ENCODE measurements around the gene NEO1. TPM values are rescaled to one million over a fixed set of nuclear protein-coding genes. Genes with fewer than 3 reads are reported as not detected.

The NEO1 gene
- total and polyA plus RNA-seq, 9 of the 15 experiments (the other 6 are each of a cell fraction or from before 2014, with no cell fraction given) = 0.08 to 1.7 (median 0.48) TPM

DNA sequence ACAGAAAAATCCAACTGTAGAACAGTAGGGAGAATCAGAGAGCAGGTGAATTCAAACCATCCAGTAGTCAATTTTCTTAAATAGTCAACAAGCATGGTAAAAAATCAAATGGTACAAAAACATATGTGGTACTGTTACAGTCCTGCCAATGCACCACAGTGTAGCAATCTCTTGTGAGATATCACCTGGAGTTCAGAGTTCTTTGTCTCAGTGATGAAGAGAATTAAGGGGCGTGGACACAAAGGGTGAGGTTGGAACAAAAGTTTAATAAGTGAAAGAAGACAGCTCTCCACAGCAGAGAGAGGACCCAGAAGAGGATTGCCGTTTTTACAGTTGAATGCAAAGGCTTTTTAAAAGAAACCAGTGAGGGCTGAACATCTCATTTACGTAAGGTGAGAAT is 113.2 kb downstream of the NEO1 start (continued):
- TF ChIP-seq, protein P1, sequence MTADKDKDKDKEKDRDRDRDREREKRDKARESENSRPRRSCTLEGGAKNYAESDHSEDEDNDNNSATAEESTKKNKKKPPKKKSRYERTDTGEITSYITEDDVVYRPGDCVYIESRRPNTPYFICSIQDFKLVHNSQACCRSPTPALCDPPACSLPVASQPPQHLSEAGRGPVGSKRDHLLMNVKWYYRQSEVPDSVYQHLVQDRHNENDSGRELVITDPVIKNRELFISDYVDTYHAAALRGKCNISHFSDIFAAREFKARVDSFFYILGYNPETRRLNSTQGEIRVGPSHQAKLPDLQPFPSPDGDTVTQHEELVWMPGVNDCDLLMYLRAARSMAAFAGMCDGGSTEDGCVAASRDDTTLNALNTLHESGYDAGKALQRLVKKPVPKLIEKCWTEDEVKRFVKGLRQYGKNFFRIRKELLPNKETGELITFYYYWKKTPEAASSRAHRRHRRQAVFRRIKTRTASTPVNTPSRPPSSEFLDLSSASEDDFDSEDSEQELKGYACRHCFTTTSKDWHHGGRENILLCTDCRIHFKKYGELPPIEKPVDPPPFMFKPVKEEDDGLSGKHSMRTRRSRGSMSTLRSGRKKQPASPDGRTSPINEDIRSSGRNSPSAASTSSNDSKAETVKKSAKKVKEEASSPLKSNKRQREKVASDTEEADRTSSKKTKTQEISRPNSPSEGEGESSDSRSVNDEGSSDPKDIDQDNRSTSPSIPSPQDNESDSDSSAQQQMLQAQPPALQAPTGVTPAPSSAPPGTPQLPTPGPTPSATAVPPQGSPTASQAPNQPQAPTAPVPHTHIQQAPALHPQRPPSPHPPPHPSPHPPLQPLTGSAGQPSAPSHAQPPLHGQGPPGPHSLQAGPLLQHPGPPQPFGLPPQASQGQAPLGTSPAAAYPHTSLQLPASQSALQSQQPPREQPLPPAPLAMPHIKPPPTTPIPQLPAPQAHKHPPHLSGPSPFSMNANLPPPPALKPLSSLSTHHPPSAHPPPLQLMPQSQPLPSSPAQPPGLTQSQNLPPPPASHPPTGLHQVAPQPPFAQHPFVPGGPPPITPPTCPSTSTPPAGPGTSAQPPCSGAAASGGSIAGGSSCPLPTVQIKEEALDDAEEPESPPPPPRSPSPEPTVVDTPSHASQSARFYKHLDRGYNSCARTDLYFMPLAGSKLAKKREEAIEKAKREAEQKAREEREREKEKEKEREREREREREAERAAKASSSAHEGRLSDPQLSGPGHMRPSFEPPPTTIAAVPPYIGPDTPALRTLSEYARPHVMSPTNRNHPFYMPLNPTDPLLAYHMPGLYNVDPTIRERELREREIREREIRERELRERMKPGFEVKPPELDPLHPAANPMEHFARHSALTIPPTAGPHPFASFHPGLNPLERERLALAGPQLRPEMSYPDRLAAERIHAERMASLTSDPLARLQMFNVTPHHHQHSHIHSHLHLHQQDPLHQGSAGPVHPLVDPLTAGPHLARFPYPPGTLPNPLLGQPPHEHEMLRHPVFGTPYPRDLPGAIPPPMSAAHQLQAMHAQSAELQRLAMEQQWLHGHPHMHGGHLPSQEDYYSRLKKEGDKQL (CRISPR knock-in tag; IDR thresholded peaks at IDR 0.05; ENCODE audit: borderline replicate concordance) = no peak
- TF ChIP-seq, protein P2, sequence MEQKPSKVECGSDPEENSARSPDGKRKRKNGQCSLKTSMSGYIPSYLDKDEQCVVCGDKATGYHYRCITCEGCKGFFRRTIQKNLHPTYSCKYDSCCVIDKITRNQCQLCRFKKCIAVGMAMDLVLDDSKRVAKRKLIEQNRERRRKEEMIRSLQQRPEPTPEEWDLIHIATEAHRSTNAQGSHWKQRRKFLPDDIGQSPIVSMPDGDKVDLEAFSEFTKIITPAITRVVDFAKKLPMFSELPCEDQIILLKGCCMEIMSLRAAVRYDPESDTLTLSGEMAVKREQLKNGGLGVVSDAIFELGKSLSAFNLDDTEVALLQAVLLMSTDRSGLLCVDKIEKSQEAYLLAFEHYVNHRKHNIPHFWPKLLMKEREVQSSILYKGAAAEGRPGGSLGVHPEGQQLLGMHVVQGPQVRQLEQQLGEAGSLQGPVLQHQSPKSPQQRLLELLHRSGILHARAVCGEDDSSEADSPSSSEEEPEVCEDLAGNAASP (IDR thresholded peaks at IDR 0.05) = no peak

GRCh38 chr15:73165844-73166243 is 113.6 kb downstream of the NEO1 start:
- ChIA-PET CTCF (ENCODE audit: low intra/inter-chr PET ratio) (no interaction called here), POLR2A (no interaction called here)
- no peaks in the 10 kb centered on the region for H4K20me1 ChIP-seq (replicated peaks; ENCODE audit: control insufficient read depth, insufficient read depth, low read length)
- no peak overlapping the region for H3K4me3 ChIP-seq
- ATAC-seq = no peak
- no peaks in the 10 kb centered on the region for H3K36me3 ChIP-seq (ENCODE audit: control insufficient read depth, insufficient read depth, low read length)
- no peak overlapping the region for H2AFZ ChIP-seq (ENCODE audit: low read depth, low read length)
- no peak overlapping the region for H3K4me2 ChIP-seq (ENCODE audit: insufficient read depth, low read length)
- no peaks in the 10 kb centered on the region for H3K4me1 ChIP-seq (replicated peaks in 1 of 2; ENCODE audit: control insufficient read depth in 2 of 2, insufficient read depth in 2 of 2, low read length in 2 of 2)
- BruUV-seq (replicated peaks) = no TSS peak
- intact Hi-C loops (cut with micrococcal nuclease) = no loop called here
- no peaks in the 10 kb centered on the region for H3K9me1 ChIP-seq (ENCODE audit: control insufficient read depth, insufficient read depth, low read length)
- no peak overlapping the region for H3K27ac ChIP-seq (ENCODE audit: extremely low read depth, low read depth, low read length)
- 3% methylated on average over 4 of the region's 4 CpGs for WGBS (ENCODE audit: insufficient coverage, low coverage, missing lambda C conversion rate)
- no peaks in the 10 kb centered on the region for H3K79me2 ChIP-seq (ENCODE audit: control insufficient read depth, insufficient read depth, low read length)
- FAIRE-seq = no peak
- H3K27me3 ChIP-seq (ENCODE audit: control insufficient read depth in 2 of 2, insufficient read depth in 2 of 2, low read length in 2 of 2) = no peaks in the 10 kb centered on the region
- in situ Hi-C loops (cut with MboI) = no loop called here
- no peak overlapping the region for H3K9ac ChIP-seq (ENCODE audit: insufficient read depth in 1 of 2, low read depth in 2 of 2, low read length in 2 of 2)
- H3K9me3 ChIP-seq (replicated peaks; ENCODE audit: control insufficient read depth, insufficient read depth, low read depth, low read length) = peaks cover 6% of the 10 kb centered on the region; the same call in 1 of the 2 replicates
- peak in 1 of 4 experiments; percentile 3 for DNase-seq (ENCODE audit: extremely low read depth in 1 of 4, low spot score in 3 of 4)
- TF ChIP-seq ZNF274 (IDR thresholded peaks at IDR 0.05; ENCODE audit: borderline replicate concordance, low read depth, low read length) (no peak), HMG20A (CRISPR knock-in tag; conservative IDR thresholded peaks at IDR 0.05) (no peak), CBFA2T2 (conservative IDR thresholded peaks at IDR 0.05) (peak; percentile 45), ZKSCAN3 (CRISPR knock-in tag; IDR thresholded peaks at IDR 0.05) (no peak), NR3C1 (CRISPR knock-in tag; IDR thresholded peaks at IDR 0.05) (no peak), TAL1 (IDR thresholded peaks at IDR 0.05) (peak; percentile 39; the same call in 1 of the 2 replicates), ZNF75A (CRISPR knock-in tag; IDR thresholded peaks at IDR 0.05) (no peak)
- TF ChIP-seq, protein P3, sequence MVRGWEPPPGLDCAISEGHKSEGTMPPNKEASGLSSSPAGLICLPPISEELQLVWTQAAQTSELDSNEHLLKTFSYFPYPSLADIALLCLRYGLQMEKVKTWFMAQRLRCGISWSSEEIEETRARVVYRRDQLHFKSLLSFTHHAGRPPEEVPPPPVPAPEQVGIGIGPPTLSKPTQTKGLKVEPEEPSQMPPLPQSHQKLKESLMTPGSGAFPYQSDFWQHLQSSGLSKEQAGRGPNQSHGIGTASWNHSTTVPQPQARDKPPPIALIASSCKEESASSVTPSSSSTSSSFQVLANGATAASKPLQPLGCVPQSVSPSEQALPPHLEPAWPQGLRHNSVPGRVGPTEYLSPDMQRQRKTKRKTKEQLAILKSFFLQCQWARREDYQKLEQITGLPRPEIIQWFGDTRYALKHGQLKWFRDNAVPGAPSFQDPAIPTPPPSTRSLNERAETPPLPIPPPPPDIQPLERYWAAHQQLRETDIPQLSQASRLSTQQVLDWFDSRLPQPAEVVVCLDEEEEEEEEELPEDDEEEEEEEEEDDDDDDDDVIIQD (CRISPR knock-in tag; IDR thresholded peaks at IDR 0.05) = no peak
- TF ChIP-seq, protein P4, sequence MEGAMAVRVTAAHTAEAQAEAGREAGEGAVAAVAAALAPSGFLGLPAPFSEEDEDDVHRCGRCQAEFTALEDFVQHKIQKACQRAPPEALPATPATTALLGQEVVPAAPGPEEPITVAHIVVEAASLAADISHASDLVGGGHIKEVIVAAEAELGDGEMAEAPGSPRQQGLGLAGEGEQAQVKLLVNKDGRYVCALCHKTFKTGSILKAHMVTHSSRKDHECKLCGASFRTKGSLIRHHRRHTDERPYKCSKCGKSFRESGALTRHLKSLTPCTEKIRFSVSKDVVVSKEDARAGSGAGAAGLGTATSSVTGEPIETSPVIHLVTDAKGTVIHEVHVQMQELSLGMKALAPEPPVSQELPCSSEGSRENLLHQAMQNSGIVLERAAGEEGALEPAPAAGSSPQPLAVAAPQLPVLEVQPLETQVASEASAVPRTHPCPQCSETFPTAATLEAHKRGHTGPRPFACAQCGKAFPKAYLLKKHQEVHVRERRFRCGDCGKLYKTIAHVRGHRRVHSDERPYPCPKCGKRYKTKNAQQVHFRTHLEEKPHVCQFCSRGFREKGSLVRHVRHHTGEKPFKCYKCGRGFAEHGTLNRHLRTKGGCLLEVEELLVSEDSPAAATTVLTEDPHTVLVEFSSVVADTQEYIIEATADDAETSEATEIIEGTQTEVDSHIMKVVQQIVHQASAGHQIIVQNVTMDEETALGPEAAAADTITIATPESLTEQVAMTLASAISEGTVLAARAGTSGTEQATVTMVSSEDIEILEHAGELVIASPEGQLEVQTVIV (CRISPR knock-in tag; IDR thresholded peaks at IDR 0.05; ENCODE audit: borderline replicate concordance) = no peak
